HG03565 (cell line): ENCODE measurements around the gene MRPL36.

Source experiments
- ATAC-seq: cut with Tn5 transposase; IDR thresholded peaks from one replicate; pipeline ENCODE4 v1.9.1; 2021; ENCODE audit warnings: mild to moderate bottlenecking, moderate library complexity; ENCODE audit not compliant: unreplicated experiment

MRPL36 gene

DNA sequence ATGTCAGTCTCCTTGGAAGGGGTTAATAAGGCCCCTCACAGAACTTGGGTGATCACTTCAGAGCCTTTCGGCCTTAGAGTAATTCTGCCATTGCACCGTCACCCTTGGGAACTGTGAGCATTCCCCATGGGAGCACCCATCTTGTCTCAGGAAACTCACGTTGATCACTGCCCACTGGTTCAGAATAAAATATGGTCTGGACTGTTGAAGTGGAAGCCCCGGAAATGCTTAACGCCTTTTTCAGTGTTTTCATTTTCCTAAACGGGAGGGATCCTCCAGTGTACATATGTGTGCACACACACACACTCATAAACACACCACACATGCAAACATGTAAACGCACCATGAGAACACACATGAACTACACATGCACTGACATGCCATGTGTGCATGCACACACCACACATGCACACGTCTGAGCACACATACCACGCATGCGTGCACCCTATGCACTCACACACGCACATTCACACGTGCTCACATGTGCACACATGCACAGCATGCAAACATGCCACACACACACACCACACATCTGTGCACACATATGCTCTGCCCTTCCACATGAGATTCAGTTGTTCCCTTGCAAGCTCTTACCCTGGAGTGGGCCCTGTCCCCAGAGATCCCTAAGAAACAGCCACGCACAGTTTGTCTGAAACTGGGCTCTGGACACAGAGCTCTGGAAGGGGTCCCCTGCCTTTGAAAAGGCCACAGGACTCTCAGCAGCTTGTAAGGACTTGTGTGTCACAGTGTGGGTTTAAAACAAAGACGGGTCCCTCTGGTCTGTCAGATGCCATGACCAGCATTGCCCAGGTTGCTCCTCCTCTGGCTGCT lies 17.0 kb downstream of the MRPL36 start:
- ATAC-seq = peak; percentile 9

DNA sequence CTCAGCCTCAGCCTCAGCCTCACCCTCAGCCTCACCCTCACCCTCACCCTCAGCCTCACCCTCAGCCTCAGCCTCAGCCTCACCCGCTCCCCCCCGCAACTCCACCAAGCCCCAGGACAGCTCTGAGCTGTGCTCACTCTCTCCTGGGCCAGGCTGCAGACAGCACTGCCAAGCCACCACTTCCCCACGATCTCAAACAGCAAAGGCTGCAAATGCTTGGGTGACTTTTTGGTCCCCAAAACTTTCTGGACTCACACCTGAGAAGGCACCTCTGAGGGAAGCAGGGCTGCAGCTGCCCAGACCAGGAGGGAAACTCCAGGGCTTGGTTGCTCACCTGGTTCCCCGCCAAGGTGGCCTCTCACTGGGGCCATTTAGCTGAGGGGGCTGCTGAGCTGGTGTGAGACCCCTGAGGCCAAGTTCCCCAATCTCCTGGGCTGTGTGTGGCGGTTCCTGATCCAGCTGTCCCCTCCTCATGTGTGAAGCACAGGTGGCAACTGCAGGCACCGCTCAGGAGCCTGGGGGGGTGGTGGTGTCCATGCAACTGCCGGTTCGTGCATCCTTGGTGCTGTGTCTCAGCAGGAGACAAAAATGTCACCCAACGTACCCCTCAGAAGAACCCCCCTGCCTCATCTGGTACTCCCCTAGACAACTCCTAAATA lies 17.8 kb downstream of the MRPL36 start:
- ATAC-seq = no peak

DNA sequence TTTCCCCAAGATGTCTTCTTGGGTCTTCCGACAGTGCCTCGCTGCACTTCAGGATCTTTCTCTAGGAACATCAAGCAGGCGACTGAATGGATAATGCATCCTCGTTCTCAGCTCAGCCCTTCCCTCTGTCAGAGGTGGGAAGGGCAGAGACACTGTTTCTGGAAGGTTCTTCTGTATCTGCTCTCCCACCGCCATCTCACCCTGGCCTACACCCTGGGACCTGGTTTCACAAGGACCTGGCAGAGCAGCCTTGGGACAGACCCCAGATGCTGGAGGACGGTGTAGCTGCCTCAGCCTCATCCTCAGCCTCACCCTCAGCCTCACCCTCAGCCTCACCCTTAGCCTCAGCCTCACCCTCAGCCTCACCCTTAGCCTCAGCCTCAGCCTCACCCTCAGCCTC lies 18.5 kb downstream of the MRPL36 start:
- ATAC-seq = no peak

DNA sequence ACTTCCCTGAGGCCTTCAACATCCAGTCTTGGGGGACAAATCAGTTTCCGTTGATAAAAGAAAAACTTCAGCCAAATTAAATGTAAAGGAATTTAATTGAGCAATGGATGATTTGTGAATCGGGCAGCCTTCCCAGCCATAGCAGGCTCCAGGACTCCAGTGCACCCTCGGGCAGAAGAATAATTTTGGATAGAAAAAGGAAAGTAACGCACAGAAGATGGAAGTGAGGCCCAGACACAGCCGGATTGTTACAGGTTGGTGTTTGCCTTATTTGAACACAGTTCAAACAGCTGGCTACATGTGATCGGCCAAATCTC lies 19.1 kb downstream of the MRPL36 start:
- no peak for ATAC-seq

DNA sequence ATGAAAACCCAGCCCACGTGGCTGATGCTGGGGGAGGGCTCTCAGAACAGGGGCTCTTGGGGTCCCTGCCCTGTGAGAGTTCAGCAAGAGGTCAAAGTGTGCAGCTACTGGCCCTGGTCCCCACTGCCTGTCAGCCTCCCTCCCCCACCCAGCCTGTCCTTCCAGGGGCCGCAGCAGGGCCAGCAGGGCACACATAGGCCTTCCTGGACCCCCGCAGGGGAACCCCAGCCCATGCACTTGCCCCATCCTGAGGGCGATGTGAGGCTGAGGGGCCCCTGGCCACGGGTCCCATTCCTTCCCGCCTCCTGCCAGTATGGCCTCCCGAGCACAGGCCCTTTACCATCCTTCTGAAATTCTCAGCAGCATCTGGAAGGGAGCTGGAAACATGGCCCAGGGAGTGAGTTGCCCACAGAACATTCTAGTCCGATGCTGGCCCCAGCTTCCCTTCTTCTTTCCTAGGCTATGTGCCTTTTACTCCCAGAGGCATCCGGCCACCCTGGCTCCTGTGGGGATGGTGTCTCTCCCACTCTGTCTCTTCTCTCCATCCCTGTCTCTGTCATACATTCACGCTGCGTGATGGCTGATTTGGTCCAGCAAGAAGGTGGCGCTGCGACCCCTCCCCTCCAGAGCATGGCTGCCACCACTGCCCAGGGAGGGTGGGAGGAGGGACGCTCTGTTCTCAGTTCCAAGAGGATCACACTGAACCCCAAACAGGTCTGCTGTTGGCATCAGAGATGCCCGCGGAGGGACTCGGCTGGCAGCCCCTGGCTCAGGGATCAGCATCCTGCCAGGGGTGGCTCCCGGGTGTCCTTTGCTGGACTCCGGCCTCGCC lies 19.6 kb downstream of the MRPL36 start:
- ATAC-seq = no peak

DNA sequence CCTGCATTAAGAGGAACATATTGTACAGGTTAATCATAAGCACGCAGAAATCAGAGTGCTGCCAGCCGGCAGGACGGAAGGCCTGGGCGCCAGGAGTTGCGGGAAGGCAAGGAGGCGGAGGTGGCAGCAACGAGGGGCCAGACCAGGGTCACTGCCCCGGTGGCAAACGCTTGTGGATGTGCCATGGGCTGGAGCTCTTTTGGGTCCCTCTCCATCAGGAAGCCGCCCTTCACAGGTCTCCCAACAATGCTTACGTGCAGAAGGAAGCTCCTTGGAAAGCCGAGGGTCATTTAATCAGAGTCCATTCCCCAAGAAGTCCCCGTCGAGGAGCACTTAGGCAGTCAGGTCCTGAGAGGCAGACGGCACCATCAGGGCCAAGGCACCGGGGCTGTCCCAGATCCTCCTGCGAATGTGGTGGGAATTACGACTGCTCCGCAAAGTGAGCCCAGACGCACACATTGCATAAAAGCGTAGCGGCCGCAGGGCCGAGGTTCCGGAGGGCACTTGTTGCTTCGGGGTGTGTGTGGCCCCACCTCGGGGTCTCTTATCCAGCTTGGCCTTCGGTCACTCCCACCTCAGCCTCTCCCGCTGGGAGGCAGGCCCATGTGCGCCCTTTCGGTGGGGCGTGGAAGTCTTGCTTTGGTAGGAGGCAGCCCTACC lies 20.5 kb downstream of the MRPL36 start:
- no peak for ATAC-seq

DNA sequence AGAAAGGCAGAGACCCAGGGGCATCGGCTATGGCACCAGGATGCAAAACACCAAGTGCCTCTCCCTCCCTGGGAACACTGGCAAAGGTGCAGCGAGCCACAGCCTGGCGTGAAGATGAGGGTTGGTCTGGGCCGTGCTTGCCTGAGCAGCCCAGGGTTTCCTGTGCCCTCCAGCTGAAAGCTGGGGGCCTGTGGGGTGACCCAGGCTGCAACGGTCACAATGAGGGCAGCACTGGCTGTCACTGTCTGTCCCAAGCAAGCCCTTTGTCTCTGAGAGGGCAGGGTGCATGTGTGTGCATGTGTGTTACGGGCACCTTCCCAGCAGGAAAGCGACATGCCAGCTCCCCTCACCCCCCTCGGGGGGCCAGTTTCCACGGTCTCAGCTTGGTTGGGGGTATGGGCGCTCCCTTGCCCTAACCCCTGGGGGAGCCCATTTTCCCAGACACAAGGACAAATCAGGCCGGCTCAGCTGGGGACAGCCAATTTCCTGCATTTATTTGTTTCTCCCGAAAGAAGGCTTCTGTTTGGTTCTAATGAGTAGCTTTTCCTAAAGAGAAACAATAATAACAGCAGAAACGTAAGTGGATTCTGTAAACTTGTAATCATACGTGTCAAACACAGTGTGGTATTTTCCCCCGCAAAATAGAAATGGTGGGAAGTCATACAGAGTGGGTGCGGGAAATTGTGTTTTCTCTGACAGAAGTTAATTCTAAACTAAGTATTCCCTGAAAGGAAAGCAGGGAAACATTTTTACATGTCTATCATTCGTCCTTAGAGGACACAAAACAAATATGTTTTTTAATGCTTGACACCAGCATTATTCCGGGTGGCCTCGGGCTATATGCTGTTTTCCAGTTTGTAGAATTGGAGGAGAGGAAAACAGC lies 21.3 kb downstream of the MRPL36 start:
- no peak for ATAC-seq

DNA sequence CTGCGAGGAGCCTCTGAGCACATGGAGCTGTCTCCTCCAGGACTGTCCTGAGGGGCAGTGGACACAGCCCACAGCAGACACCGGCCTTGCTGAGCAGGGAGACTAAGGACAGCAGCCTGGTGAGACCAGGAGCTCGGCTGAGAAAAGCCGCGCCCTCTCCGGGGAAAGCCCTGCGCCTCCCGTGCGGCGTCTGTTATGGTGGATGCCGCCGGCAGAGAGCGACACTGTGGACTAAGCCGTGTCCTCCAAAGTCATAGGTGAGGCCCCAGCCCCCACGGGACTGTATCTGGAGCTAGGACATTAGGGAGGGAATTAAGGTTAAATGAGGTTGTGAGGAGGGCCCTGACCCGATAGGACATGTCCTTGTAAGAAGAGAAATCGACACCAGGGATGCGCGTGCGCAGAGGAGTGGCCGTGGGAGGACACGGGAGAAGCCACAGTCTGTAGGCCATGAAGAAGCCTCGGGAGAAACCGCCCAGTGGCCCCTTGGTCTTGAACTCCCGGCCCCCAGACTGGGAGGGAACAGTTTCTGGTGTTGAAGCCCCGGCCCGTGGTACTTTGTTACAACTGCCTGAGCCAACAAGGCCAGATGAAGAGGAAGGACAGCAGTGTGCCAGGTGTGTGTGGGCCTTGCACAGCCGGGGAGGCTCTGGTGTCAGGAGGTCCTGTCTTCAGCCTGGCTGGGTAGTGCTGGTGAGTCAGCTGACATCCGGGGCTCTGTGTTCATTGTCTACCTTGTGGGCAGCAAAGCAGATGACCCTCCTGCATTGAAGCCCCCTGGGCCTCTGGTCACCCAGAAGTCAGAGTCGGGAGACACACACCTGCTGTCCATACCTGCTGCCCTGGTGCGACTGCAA lies 22.1 kb downstream of the MRPL36 start:
- ATAC-seq = no peak

DNA sequence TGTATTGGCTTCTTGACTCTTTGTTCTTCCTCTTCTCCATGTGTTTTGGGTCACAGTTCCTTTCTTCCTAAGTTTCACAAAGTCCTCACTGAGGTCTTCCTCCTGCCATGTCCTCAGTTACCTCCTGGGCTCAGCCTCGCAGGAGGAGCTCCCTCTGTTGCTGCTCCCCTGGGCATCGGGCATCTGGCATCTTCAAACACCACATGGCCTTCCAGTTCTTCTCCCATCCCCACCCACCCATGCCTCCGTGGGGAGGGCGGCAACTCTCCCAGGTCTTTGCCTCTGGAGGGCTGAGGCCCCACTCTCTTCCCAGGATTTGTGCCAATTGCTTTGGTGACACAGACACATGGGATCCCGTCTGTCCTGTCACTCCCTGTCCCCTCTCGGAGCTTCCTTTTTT lies 22.8 kb downstream of the MRPL36 start:
- no peak for ATAC-seq

DNA sequence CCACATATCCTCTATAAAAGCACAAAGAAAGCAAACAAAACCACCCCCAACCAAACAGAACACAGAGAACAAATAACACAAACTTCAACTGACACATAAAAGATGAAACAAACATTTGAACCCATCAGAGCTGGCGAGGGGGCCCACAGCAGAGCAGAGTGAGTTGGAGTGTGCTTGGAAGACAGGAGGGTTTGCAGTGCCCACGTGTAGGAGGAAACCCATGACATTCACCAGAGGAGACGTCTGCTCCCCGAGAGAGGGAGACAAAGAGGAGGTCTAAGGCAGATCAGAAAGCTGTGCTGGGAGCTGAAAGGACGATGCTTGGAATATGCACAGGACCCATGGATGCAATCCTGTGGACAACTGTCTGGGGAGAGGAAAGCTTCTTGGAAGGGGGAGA lies 27.0 kb downstream of the MRPL36 start:
- ATAC-seq = peak; percentile 72

DNA sequence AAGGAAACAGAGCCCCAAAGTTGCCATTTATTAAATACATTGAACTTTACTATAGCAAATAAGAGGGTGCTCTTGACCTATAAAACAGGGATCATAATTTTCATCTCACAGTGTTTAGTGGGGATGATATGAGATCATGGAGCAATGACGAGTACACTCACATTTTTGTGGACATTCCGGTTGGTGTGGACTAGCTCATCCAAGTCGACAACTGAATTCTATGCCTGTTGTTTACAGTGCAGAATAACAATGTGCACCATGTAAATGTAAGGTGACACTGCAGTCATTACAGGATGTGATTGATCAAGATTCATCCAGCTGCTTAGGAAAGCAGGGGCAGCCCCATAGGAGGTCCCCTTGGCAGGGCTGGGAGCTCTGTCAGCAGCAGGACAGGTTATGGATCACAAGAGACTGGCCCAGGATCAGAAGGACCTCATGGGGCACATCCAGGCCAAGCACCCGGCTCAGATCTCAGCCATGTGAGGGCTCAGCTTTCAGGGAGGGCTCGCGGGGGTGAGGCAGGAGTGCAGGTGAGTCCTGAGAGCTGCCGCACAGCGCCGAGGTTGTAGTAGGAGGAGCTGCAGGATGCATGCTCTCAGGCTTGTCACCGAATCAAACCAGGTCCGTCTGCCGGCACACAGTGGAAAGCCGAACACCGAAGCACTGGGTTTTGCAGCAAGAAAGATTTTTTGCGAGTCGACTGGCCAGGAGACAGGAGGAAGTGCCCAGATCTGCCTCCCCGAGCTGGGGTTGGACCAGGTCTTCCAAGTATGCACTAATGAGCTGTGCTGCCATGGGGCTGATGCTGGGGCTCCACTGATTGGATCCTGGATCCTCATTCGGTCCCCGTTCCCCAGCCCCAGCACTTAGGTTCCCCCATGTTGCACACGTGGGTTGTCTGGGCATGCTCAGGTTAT lies 28.2 kb downstream of the MRPL36 start:
- ATAC-seq = no peak

DNA sequence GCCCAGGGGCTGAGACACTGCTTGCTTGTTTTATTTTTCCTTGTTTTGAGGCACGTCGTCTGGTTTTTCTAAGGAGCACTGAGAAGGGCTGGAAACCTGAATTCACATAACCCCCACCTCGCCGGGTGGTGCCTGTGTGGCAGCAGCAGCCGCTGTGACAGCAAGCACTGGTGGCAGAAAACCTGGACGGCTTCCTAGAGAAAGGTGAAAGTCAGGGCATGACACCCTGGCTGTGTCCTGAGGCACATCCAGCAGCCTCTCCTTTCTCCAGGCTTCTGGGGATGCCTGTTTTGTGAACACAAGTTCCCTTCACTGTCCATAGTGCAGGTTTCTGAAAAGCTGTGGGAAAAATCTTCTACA lies 29.2 kb downstream of the MRPL36 start:
- ATAC-seq = no peak

DNA sequence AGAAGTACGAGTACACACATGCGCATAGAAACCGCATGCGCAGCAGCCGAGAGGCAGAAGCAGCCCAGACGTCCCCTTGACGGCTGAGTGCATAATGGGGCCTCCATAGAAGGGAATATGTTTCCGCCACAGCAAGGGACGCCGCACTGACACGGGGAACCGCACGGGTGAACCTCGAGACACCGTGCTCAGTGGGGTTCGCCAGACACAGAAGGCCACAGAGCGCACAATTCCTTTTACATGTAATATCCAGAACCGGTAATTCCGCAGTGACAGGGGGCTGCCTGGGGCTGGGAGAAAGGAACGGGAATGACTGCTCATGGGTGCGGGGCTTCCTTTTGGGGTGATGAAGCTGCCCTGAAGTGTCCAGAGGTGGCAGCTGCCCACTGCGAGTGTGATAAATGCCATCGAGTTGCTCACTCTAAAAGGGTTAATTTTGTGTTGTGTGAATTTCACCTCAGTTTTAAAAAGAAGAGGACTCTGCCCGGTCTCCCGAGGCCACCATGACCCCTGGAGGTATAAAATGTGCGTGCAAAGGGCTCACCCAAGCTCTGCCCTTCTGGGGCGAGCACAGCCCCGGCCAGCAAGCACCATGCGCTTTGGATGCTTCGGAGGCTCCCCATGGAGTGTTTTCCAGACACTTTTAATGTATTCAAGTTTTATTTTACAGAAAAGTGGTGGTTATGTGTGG lies 29.7 kb downstream of the MRPL36 start:
- ATAC-seq = no peak

DNA sequence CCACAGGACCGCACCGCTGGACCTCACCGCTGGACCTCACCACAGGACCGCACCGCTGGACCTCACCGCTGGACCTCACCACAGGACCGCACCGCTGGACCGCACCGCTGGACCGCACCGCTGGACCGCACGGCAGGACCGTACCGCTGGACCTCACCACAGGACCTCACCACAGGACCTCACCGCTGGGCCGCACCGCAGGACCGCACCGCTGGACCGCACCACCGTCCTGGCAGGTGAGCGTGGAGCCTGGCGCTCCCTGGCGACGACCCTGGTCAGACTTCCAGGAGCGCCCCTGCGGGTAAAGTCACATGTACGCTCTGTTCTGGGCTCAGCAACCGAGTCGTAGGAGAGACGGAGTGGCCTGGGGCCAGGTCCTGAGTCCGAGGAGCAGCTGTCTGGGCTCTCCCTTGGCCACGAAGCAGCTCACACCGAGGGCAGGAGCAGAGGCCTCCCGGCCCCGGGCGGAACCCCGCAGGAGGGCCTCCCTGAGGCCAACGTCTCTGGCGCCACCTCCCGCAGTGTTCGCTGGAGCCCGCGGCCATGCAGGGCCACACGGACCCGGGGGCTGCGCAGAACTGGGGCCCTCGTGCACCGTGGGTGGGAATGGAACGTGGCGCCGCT lies 30.5 kb downstream of the MRPL36 start:
- no peak for ATAC-seq

DNA sequence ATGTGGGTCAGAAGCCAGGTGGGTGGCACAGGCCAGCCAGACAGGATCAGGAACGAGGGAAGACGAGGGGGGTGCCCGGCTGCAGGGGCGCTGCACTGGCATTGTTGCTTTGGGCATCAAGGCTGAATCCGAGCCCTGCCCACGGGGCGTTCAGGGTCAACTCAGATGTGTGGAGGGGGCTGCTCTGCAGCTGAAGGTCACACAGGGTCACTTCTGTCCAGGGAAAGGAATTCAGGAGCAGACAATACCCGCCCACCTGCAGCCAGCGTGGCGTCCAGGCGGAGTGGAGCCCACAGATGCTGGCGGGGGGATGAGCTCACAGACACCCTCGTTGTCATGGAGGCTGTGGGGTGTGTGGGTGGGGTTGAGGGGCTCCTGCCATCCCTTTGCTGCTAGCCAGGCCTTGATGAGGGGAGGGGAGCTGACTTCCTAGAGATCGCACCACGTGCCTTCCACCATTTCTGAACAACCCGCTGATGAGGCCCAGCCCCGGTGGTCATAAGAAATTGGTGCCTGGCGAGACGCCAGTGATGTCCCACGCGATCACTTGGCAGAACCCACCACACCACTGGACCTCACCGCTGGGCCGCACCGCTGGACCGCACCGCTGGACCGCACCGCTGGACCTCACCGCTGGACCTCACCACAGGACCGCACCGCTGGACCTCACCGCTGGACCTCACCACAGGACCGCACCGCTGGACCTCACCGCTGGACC lies 31.2 kb downstream of the MRPL36 start:
- ATAC-seq = no peak

DNA sequence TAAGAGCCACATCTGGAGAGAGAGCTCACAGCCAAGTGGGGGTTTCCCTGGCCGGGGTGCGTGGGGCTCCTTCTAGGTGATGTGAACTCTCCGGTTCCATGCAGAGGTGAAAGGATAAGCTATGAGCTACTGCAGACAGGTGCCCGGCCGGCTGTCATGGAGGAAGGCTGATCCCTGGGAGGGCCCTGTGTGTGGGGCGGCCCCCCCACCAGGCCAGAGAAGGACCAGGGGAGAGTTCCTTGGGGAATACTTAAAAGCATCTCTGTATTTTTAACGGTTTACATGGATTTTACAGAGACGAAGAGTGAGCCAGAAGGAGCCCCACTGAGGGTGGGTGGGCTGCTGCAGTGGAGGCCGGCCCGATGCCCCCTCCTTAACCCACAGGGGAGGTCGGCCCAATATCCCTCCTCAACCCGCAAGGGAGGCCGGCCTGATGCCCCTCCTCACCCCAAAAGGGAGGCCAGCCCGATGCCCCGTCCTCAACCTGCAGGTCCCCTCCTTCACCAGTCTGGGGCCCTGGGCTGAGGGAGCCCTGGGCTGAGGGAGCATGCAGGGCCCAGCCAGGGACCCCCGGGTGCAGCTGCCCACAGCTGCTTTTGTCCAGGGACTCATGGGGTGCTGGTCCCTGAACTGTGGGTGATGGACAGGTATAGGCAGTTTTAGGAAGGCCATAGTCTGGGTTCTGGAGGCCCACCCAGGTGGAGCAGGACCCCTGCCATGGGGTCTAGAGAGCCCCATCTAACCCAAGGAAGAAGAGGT lies 31.9 kb downstream of the MRPL36 start:
- no peak for ATAC-seq
